IPS-15b (cell line): ENCODE results near the gene CAMSAP2.
"Not testable (repeated sequence)": the region's sequence is repeated elsewhere in the genome, so short reads cannot be mapped to it uniquely, and the experiment has no call there.

Experiments
- H3K27me3 ChIP-seq: one replicate; pipeline ENCODE4 v1.6.1; 2013; ENCODE audit warnings: low read length; ENCODE audit not compliant: control insufficient read depth, insufficient read depth
- H3K36me3 ChIP-seq: one replicate; pipeline ENCODE4 v1.6.1; 2013; ENCODE audit warnings: low read length; ENCODE audit not compliant: control insufficient read depth, insufficient read depth
- H3K4me1 ChIP-seq: one replicate; pipeline ENCODE4 v1.6.1; 2013; ENCODE audit warnings: mild to moderate bottlenecking, low read length; ENCODE audit not compliant: control insufficient read depth, insufficient read depth
- H3K4me3 ChIP-seq: one replicate; pipeline ENCODE4 v1.5.1; 2013; ENCODE audit warnings: low read depth, low read length
- H3K9ac ChIP-seq: one replicate; pipeline ENCODE4 v1.6.1; 2013; ENCODE audit warnings: low read depth, mild to moderate bottlenecking, low read length
- H3K9me3 ChIP-seq: one replicate; pipeline ENCODE4 v1.6.1; 2013; ENCODE audit warnings: mild to moderate bottlenecking, low read length; ENCODE audit not compliant: control insufficient read depth, insufficient read depth

Gene CAMSAP2

DNA sequence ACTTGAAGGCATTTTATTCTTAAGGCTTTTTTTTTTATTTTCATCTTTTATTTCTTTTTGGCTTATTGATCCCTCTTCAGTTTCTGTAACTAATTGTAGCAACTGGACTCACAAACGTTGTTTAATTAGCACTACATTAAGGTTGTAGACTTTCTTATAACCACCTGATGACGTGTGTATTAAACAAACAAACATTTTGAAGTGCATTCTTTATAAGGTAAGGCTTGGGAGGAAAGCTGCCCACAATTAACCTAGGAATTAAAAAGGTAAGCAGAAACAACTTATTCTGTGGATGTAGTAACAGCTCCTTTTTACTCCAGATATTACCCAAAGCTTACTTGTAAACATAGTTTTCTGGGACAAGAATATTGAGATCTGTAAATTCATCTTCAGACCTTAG is 55.0 kb downstream of the CAMSAP2 start:
- Histone ChIP-seq H3K27me3 (no peaks in the 10 kb centered on the region), H3K9me3 (no peaks in the 10 kb centered on the region), H3K36me3 (no peaks in the 10 kb centered on the region), H3K4me3 (no peak overlapping the region), H3K9ac (no peak overlapping the region), H3K4me1 (no peaks in the 10 kb centered on the region)

- Histone ChIP-seq H3K4me1 (no peaks in the 10 kb centered on the region), H3K36me3 (no peaks in the 10 kb centered on the region), H3K27me3 (no peaks in the 10 kb centered on the region), H3K9me3 (no peaks in the 10 kb centered on the region), H3K9ac (no peak overlapping the region), H3K4me3 (no peak overlapping the region)
These were observed 55.9 kb downstream of the CAMSAP2 start for GRCh38 chr1:200794506-200795065.

GRCh38 chr1:200795156-200795555 is 56.5 kb downstream of the CAMSAP2 start:
- H3K36me3 ChIP-seq: no peaks in the 10 kb centered on the region
- H3K4me3 ChIP-seq: no peak overlapping the region
- H3K9me3 ChIP-seq: no peaks in the 10 kb centered on the region
- H3K9ac ChIP-seq: no peak overlapping the region
- no peaks in the 10 kb centered on the region for H3K27me3 ChIP-seq
- H3K4me1 ChIP-seq: no peaks in the 10 kb centered on the region

DNA sequence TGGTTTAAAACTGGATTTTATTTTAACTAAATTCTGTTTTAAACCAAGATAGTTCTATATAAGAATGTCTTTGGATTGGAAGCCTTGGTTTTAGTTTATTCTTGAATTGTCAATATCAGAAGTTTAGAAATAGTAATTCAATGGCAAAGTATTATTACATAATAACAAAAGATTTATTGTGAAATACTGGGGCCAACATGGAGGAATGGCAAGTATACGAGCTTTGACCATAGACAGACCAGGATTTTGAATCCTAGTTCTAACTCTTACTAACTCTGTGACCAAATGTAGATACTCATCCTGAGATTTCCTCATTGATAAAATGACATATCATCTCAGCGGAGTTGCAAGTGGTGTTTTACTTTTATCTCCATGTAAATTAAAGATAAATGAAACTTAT is 63.3 kb downstream of the CAMSAP2 start:
- Histone ChIP-seq H3K9me3 (no peaks in the 10 kb centered on the region), H3K27me3 (no peaks in the 10 kb centered on the region), H3K4me1 (peaks cover 5% of the 10 kb centered on the region), H3K36me3 (no peaks in the 10 kb centered on the region), H3K4me3 (no peak overlapping the region), H3K9ac (no peak overlapping the region)

GRCh38 chr1:200802865-200803512 is 64.3 kb downstream of the CAMSAP2 start:
- Histone ChIP-seq H3K9ac (no peak overlapping the region), H3K9me3 (no peaks in the 10 kb centered on the region), H3K27me3 (no peaks in the 10 kb centered on the region), H3K4me3 (no peak overlapping the region), H3K36me3 (no peaks in the 10 kb centered on the region), H3K4me1 (peaks cover 5% of the 10 kb centered on the region)

DNA sequence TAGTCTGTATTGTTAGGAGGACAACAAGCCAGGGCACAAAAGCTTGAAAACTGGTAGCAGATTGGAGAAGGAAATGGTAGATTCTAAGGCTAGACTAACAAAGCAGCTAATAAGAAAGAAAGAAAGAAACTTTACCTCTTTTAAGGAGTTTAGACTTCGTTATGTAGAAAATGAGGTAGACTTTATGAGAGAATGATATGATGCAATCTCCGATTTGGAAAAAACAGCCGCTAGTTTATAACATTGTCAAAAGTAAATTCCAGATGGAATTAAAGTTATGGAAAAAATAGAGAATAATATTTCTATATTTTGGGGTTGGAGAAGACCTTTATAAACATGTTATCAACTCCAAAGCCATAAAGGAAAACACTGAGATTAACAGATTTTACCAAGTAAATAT is 67.0 kb downstream of the CAMSAP2 start:
- Histone ChIP-seq H3K4me3 (no peak overlapping the region), H3K36me3 (peaks cover 6% of the 10 kb centered on the region), H3K9me3 (no peaks in the 10 kb centered on the region), H3K27me3 (no peaks in the 10 kb centered on the region), H3K9ac (no peak overlapping the region), H3K4me1 (peaks cover 5% of the 10 kb centered on the region)

DNA sequence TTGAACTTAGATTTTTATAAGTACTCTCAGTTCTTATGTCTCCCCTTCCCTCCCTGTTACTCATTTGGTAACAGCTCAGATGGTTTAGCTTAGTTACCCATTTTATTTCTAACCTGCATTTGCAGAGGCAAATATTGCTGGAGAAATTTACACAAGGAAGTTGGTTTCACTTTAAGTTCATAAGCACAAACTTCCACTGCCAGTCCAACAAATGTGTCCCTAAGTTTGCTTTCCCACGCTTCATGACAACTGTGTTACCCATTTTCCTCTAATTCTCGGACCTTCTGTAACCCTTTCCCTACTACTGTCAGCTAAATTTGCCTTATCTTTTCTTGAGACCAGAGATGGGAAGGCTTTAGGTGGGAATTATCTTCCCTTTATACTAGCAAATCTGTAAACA is 70.2 kb downstream of the CAMSAP2 start:
- Histone ChIP-seq H3K36me3 (peaks cover 6% of the 10 kb centered on the region), H3K9me3 (no peaks in the 10 kb centered on the region), H3K4me1 (no peaks in the 10 kb centered on the region), H3K27me3 (no peaks in the 10 kb centered on the region), H3K4me3 (no peak overlapping the region), H3K9ac (no peak overlapping the region)

DNA sequence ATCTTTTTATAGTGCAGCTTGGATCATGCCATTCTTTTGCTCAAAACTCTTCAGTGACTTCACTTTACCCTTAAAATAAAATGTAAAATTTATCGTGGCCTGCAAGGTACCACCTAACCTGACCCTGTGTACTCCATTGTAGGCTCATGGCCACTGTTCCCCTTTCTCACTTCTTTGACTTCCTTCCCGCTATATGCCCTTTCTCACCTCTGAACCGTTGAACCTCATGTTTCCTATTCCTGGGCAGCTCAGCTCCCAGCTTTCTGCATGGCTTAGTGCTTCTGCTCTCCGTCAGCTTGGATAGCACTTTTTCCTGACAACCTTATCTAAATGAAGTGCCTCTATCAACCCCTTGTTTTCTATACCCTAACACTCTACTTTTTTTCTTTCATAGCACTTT is 73.0 kb downstream of the CAMSAP2 start:
- Histone ChIP-seq H3K9ac (no peak overlapping the region), H3K27me3 (no peaks in the 10 kb centered on the region), H3K9me3 (no peaks in the 10 kb centered on the region), H3K4me1 (no peaks in the 10 kb centered on the region), H3K4me3 (no peak overlapping the region), H3K36me3 (peaks cover 6% of the 10 kb centered on the region)

GRCh38 chr1:200816624-200817224 is 78.0 kb downstream of the CAMSAP2 start:
- not testable (repeated sequence) for H3K9me3 ChIP-seq, H3K27me3 ChIP-seq, H3K4me1 ChIP-seq, H3K9ac ChIP-seq, H3K36me3 ChIP-seq, H3K4me3 ChIP-seq

- Histone ChIP-seq H3K4me1 (no peaks in the 10 kb centered on the region), H3K9me3 (no peaks in the 10 kb centered on the region), H3K4me3 (no peak overlapping the region), H3K27me3 (no peaks in the 10 kb centered on the region), H3K36me3 (no peaks in the 10 kb centered on the region), H3K9ac (no peak overlapping the region)
These were observed 79.6 kb downstream of the CAMSAP2 start for GRCh38 chr1:200818248-200818647.

GRCh38 chr1:200819726-200820125 is 81.0 kb downstream of the CAMSAP2 start:
- Histone ChIP-seq H3K27me3 (no peaks in the 10 kb centered on the region), H3K36me3 (no peaks in the 10 kb centered on the region), H3K4me1 (no peaks in the 10 kb centered on the region), H3K9me3 (no peaks in the 10 kb centered on the region), H3K4me3 (no peak overlapping the region), H3K9ac (no peak overlapping the region)

GRCh38 chr1:200831091-200831490 is 92.4 kb downstream of the CAMSAP2 start:
- Histone ChIP-seq H3K9me3 (no peaks in the 10 kb centered on the region), H3K36me3 (no peaks in the 10 kb centered on the region), H3K9ac (no peak overlapping the region), H3K4me1 (peaks cover 9% of the 10 kb centered on the region), H3K27me3 (no peaks in the 10 kb centered on the region), H3K4me3 (no peak overlapping the region)
